ENCODE results near the gene OTOG. TPM values are rescaled to one million over a fixed set of nuclear protein-coding genes. Genes with fewer than 3 reads are reported as not detected.

Gene OTOG
- total and polyA plus RNA-seq, 2 donors (not counting 3 experiments of a cell fraction or from before 2014, with no cell fraction given) = not detected

DNA sequence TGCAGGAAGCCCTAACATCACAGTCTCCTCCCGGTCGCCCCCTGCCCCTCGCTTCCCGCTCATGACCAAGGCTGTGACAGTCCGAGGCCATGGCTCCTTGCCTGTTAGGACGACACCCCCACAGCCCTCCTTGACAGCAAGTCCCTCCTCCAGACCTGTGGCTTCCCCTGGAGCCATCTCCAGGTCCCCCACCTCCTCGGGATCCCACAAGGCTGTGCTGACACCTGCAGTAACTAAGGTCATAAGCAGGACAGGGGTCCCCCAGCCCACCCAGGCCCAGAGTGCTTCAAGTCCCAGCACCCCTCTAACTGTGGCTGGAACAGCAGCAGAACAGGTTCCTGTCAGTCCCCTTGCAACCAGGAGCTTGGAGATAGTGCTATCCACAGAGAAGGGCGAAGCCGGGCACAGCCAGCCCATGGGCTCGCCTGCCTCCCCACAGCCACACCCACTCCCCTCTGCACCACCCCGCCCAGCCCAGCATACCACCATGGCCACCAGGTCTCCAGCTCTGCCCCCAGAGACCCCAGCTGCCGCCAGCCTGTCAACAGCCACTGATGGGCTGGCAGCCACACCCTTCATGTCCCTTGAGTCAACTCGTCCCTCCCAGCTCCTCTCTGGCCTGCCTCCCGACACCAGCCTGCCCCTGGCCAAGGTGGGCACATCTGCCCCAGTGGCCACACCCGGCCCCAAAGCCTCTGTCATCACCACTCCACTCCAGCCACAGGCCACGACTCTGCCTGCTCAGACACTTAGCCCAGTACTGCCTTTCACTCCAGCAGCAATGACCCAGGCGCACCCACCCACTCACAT lies 63.2 kb downstream of the OTOG start:
- FAIRE-seq (no peak), DNase-seq (ENCODE audit: low read depth, low spot score) (no peak)
- Histone ChIP-seq H3K36me3 (ENCODE audit: control insufficient read depth in 2 of 2, extremely low read depth in 1 of 2, insufficient read depth in 2 of 2, low read length in 2 of 2) (no peaks in the 10 kb centered on the region), H3K27ac (ENCODE audit: insufficient read depth, low read depth, low read length) (no peak overlapping the region), H3K27me3 (ENCODE audit: control insufficient read depth in 2 of 2, insufficient read depth in 2 of 2, low read length in 2 of 2) (no peaks in the 10 kb centered on the region), H3K79me2 (ENCODE audit: control insufficient read depth, insufficient read depth, low read length) (no peaks in the 10 kb centered on the region), H3K4me3 (replicated peaks in 1 of 3; ENCODE audit: insufficient read depth in 1 of 3, low read depth in 1 of 3, low read length in 3 of 3) (no peak overlapping the region), H3K9me1 (replicated peaks; ENCODE audit: control insufficient read depth, extremely low read depth, insufficient read depth, low read length) (no peaks in the 10 kb centered on the region), H4K20me1 (replicated peaks; ENCODE audit: control insufficient read depth, extremely low read depth, insufficient read depth, low read length) (no peaks in the 10 kb centered on the region), H3K9me3 (replicated peaks; ENCODE audit: control insufficient read depth, insufficient read depth, low read length) (no peaks in the 10 kb centered on the region), H3K9ac (replicated peaks; ENCODE audit: extremely low read depth, insufficient read depth, low read length) (no peak overlapping the region), H2AFZ (ENCODE audit: low read depth, low read length) (no peak overlapping the region), H3K4me2 (ENCODE audit: insufficient read depth, low read length) (no peak overlapping the region), H3K4me1 (ENCODE audit: control insufficient read depth, extremely low read depth, insufficient read depth, low read length) (no peaks in the 10 kb centered on the region)
- dilution Hi-C loops (cut with MboI; ENCODE audit: extremely low pct_ligation_motif_present, low sequenced_read_pairs) (no loop called here), intact Hi-C loops (cut with micrococcal nuclease) (no loop called here)
- no TSS peak for BruUV-seq (replicated peaks)
- TF ChIP-seq EZH2 (IDR thresholded peaks at IDR 0.05; ENCODE audit: borderline replicate concordance, low read depth, low read length, severe bottlenecking) (no peak), POLR2A (IDR thresholded peaks at IDR 0.05; ENCODE audit: low read depth, low read length) (no peak), JUN (IDR thresholded peaks at IDR 0.05; ENCODE audit: borderline replicate concordance, insufficient read depth, insufficient read length, low read depth) (no peak), POLR2AphosphoS5 (IDR thresholded peaks at IDR 0.05; ENCODE audit: insufficient read depth, low read depth, low read length) (no peak), FOS (IDR thresholded peaks at IDR 0.05; ENCODE audit: borderline replicate concordance, insufficient read depth, low read length) (no peak), MYC (IDR thresholded peaks at IDR 0.05; ENCODE audit: low read depth, low read length) (no peak)
- TF ChIP-seq, protein P1, sequence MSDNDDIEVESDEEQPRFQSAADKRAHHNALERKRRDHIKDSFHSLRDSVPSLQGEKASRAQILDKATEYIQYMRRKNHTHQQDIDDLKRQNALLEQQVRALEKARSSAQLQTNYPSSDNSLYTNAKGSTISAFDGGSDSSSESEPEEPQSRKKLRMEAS (IDR thresholded peaks at IDR 0.05; ENCODE audit: insufficient read depth, insufficient read length) = no peak
- TF ChIP-seq, protein P2, sequence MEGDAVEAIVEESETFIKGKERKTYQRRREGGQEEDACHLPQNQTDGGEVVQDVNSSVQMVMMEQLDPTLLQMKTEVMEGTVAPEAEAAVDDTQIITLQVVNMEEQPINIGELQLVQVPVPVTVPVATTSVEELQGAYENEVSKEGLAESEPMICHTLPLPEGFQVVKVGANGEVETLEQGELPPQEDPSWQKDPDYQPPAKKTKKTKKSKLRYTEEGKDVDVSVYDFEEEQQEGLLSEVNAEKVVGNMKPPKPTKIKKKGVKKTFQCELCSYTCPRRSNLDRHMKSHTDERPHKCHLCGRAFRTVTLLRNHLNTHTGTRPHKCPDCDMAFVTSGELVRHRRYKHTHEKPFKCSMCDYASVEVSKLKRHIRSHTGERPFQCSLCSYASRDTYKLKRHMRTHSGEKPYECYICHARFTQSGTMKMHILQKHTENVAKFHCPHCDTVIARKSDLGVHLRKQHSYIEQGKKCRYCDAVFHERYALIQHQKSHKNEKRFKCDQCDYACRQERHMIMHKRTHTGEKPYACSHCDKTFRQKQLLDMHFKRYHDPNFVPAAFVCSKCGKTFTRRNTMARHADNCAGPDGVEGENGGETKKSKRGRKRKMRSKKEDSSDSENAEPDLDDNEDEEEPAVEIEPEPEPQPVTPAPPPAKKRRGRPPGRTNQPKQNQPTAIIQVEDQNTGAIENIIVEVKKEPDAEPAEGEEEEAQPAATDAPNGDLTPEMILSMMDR (IDR thresholded peaks at IDR 0.05; ENCODE audit: extremely low read depth in 1 of 2, insufficient read depth in 1 of 2, low read depth in 1 of 2, low read length in 2 of 2) = no peak
- ChIA-PET CTCF (no interaction called here), POLR2A (no interaction called here)

All from endothelial cell of umbilical vein (primary cell).